ENCODE measurements around the gene PIMREG.

Gene PIMREG

GRCh38 chr17:6443692-6444570, at the start of gene PIMREG:
Gene PIMREG (plus strand): TSS chr17:6444455. CDS start chr17:6445111, 656 bp downstream.
- TF ChIP-seq GATA3 (IDR thresholded peaks at IDR 0.05; ENCODE audit: low read depth, low read length) (no peak), GATA2 (IDR thresholded peaks at IDR 0.05; ENCODE audit: low read depth, low read length) (no peak)

GRCh38 chr17:6398955-6399354, 45.3 kb upstream of the PIMREG start:
- TF ChIP-seq GATA3 (IDR thresholded peaks at IDR 0.05; ENCODE audit: low read depth, low read length) (no peak), GATA2 (IDR thresholded peaks at IDR 0.05; ENCODE audit: low read depth, low read length) (no peak)

- TF ChIP-seq GATA2 (IDR thresholded peaks at IDR 0.05; ENCODE audit: low read depth, low read length) (no peak), GATA3 (IDR thresholded peaks at IDR 0.05; ENCODE audit: low read depth, low read length) (no peak)
Observed at GRCh38 chr17:6402258-6402657, 42.0 kb upstream of the PIMREG start.

GRCh38 chr17:6408276-6408675, 36.0 kb upstream of the PIMREG start:
- TF ChIP-seq GATA2 (IDR thresholded peaks at IDR 0.05; ENCODE audit: low read depth, low read length) (no peak), GATA3 (IDR thresholded peaks at IDR 0.05; ENCODE audit: low read depth, low read length) (no peak)

- no peak for TF ChIP-seq GATA3 (IDR thresholded peaks at IDR 0.05; ENCODE audit: low read depth, low read length)
- no peak for TF ChIP-seq GATA2 (IDR thresholded peaks at IDR 0.05; ENCODE audit: low read depth, low read length)
Observed at GRCh38 chr17:6408735-6409134, 35.5 kb upstream of the PIMREG start.

GRCh38 chr17:6413065-6413464, 31.2 kb upstream of the PIMREG start:
- no peak for TF ChIP-seq GATA3 (IDR thresholded peaks at IDR 0.05; ENCODE audit: low read depth, low read length)
- TF ChIP-seq GATA2 (IDR thresholded peaks at IDR 0.05; ENCODE audit: low read depth, low read length), result no peak

- TF ChIP-seq GATA3 (IDR thresholded peaks at IDR 0.05; ENCODE audit: low read depth, low read length), result no peak
- TF ChIP-seq GATA2 (IDR thresholded peaks at IDR 0.05; ENCODE audit: low read depth, low read length), result no peak
Observed at GRCh38 chr17:6415616-6416015, 28.6 kb upstream of the PIMREG start.

- TF ChIP-seq GATA3 (IDR thresholded peaks at IDR 0.05; ENCODE audit: low read depth, low read length) (no peak), GATA2 (IDR thresholded peaks at IDR 0.05; ENCODE audit: low read depth, low read length) (no peak)
Observed at GRCh38 chr17:6420173-6420641, 24.0 kb upstream of the PIMREG start.

GRCh38 chr17:6421700-6422604, 22.3 kb upstream of the PIMREG start:
- TF ChIP-seq GATA3 (IDR thresholded peaks at IDR 0.05; ENCODE audit: low read depth, low read length) (no peak), GATA2 (IDR thresholded peaks at IDR 0.05; ENCODE audit: low read depth, low read length) (no peak)

GRCh38 chr17:6422654-6423241, 21.5 kb upstream of the PIMREG start:
- TF ChIP-seq GATA3 (IDR thresholded peaks at IDR 0.05; ENCODE audit: low read depth, low read length), result no peak
- TF ChIP-seq GATA2 (IDR thresholded peaks at IDR 0.05; ENCODE audit: low read depth, low read length), result no peak

- TF ChIP-seq GATA3 (IDR thresholded peaks at IDR 0.05; ENCODE audit: low read depth, low read length), result no peak
- TF ChIP-seq GATA2 (IDR thresholded peaks at IDR 0.05; ENCODE audit: low read depth, low read length), result no peak
Observed at GRCh38 chr17:6423931-6424330, 20.3 kb upstream of the PIMREG start.

- no peak for TF ChIP-seq GATA3 (IDR thresholded peaks at IDR 0.05; ENCODE audit: low read depth, low read length)
- no peak for TF ChIP-seq GATA2 (IDR thresholded peaks at IDR 0.05; ENCODE audit: low read depth, low read length)
Observed at GRCh38 chr17:6425407-6425806, 18.8 kb upstream of the PIMREG start.

GRCh38 chr17:6426356-6427101, 17.7 kb upstream of the PIMREG start:
- no peak for TF ChIP-seq GATA2 (IDR thresholded peaks at IDR 0.05; ENCODE audit: low read depth, low read length)
- no peak for TF ChIP-seq GATA3 (IDR thresholded peaks at IDR 0.05; ENCODE audit: low read depth, low read length)
